Endothelial cell of umbilical vein (primary cell): ENCODE results near the gene PCDHB12.
"Not testable (repeated sequence)": the region's sequence is repeated elsewhere in the genome, so short reads cannot be mapped to it uniquely, and the experiment has no call there.

Experiments used
- EZH2 ChIP-seq: IDR thresholded peaks from 2 replicates; pipeline ENCODE4 v1.6.1; 2012; ENCODE audit warnings: borderline replicate concordance, low read depth, mild to moderate bottlenecking, moderate library complexity, low read length, inconsistent platforms; ENCODE audit not compliant: severe bottlenecking
- FOS ChIP-seq: IDR thresholded peaks from 2 replicates; pipeline ENCODE4 v1.6.1; 2011; ENCODE audit warnings: mild to moderate bottlenecking, low read length, moderate library complexity, borderline replicate concordance; ENCODE audit not compliant: insufficient read depth
- JUN ChIP-seq: IDR thresholded peaks from 2 replicates; pipeline ENCODE4 v1.6.1; 2011; ENCODE audit warnings: borderline replicate concordance, low read depth; ENCODE audit not compliant: insufficient read length, insufficient read depth
- MAX ChIP-seq: IDR thresholded peaks from 2 replicates; pipeline ENCODE4 v1.6.1; 2011; ENCODE audit not compliant: insufficient read depth, insufficient read length
- MYC ChIP-seq: IDR thresholded peaks from one replicate; pipeline ENCODE4 v1.6.1; 2011; ENCODE audit warnings: mild to moderate bottlenecking, low read depth, low read length
- POLR2A ChIP-seq: IDR thresholded peaks from 2 replicates; pipeline ENCODE4 v1.6.1; 2012; ENCODE audit warnings: low read depth, mild to moderate bottlenecking, control low read depth, low read length
- POLR2AphosphoS5 ChIP-seq: IDR thresholded peaks from 2 replicates; pipeline ENCODE4 v1.6.1; 2012; ENCODE audit warnings: low read depth, mild to moderate bottlenecking, control low read depth, low read length, moderate library complexity; ENCODE audit not compliant: insufficient read depth
- TF ChIP-seq, protein P1 (sequence below), 2 donors: IDR thresholded peaks; 1 replicate in 1 of 2; 2 replicates in 1 of 2; pipeline ENCODE4 v1.5.1; 2011; ENCODE audit warnings: low read length in 2 of 2, mild to moderate bottlenecking in 2 of 2, moderate library complexity in 2 of 2, control low read depth in 1 of 2, inconsistent platforms in 1 of 2, low read depth in 1 of 2; ENCODE audit not compliant: insufficient read depth in 1 of 2; ENCODE audit errors: extremely low read depth in 1 of 2

DNA sequence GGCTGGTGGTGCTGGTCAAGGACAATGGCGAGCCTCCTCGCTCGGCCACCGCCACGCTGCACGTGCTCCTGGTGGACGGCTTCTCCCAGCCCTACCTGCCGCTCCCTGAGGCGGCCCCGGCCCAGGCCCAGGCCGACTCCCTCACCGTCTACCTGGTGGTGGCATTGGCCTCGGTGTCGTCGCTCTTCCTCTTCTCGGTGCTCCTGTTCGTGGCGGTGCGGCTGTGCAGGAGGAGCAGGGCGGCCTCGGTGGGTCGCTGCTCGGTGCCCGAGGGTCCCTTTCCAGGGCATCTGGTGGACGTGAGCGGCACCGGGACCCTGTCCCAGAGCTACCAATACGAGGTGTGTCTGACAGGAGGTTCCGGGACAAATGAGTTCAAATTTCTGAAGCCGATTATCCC, 16.9 kb downstream of the PCDHB12 start:
- not testable (repeated sequence) for TF ChIP-seq EZH2, POLR2A, POLR2AphosphoS5, FOS, MAX, MYC, JUN
- TF ChIP-seq, protein P1, sequence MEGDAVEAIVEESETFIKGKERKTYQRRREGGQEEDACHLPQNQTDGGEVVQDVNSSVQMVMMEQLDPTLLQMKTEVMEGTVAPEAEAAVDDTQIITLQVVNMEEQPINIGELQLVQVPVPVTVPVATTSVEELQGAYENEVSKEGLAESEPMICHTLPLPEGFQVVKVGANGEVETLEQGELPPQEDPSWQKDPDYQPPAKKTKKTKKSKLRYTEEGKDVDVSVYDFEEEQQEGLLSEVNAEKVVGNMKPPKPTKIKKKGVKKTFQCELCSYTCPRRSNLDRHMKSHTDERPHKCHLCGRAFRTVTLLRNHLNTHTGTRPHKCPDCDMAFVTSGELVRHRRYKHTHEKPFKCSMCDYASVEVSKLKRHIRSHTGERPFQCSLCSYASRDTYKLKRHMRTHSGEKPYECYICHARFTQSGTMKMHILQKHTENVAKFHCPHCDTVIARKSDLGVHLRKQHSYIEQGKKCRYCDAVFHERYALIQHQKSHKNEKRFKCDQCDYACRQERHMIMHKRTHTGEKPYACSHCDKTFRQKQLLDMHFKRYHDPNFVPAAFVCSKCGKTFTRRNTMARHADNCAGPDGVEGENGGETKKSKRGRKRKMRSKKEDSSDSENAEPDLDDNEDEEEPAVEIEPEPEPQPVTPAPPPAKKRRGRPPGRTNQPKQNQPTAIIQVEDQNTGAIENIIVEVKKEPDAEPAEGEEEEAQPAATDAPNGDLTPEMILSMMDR (IDR thresholded peaks at IDR 0.05; ENCODE audit: extremely low read depth in 1 of 2, insufficient read depth in 1 of 2, low read depth in 1 of 2, low read length in 2 of 2): not testable (repeated sequence)
